SW480 (cell line): ENCODE results near the gene CBX2.

Source experiments
- DNase-seq: peaks from one replicate; pipeline ENCODE4 v3.0.0-alpha.2; 2016; ENCODE audit warnings: low spot score

CBX2 gene

GRCh38 chr17:79800325-79801155, 22.6 kb downstream of the CBX2 start:
- DNase-seq = peak; percentile 82

- peak; percentile 57 for DNase-seq
Observed at GRCh38 chr17:79801156-79802038, 23.4 kb downstream of the CBX2 start.

- no peak for DNase-seq
Observed at GRCh38 chr17:79802039-79802735, 24.2 kb downstream of the CBX2 start.

GRCh38 chr17:79802736-79803420, 24.9 kb downstream of the CBX2 start:
- DNase-seq = no peak

- no peak for DNase-seq
Observed at GRCh38 chr17:79803421-79803996, 25.6 kb downstream of the CBX2 start.

- peak; percentile 57 for DNase-seq
Observed at GRCh38 chr17:79803997-79804855, 26.3 kb downstream of the CBX2 start.

- no peak for DNase-seq
Observed at GRCh38 chr17:79804856-79805696, 27.1 kb downstream of the CBX2 start.

- no peak for DNase-seq
Observed at GRCh38 chr17:79806446-79806760, 28.5 kb downstream of the CBX2 start.

- DNase-seq = no peak
Observed at GRCh38 chr17:79806863-79807720, 29.1 kb downstream of the CBX2 start.

- peak; percentile 78 for DNase-seq
Observed at GRCh38 chr17:79808763-79809529, 31.0 kb downstream of the CBX2 start.

GRCh38 chr17:79809530-79810129, 31.7 kb downstream of the CBX2 start:
- DNase-seq = peak; percentile 48

GRCh38 chr17:79810130-79811010, 32.4 kb downstream of the CBX2 start:
- DNase-seq = peak; percentile 93

- peak; percentile 87 for DNase-seq
Observed at GRCh38 chr17:79811011-79811867, 33.3 kb downstream of the CBX2 start.

- no peak for DNase-seq
Observed at GRCh38 chr17:79811868-79812352, 34.0 kb downstream of the CBX2 start.
